HG03159 (cell line): ENCODE data around the gene ABHD17C.
"Not testable (repeated sequence)": the region's sequence is repeated elsewhere in the genome, so short reads cannot be mapped to it uniquely, and the experiment has no call there.

Experiments
- ATAC-seq: cut with Tn5 transposase; IDR thresholded peaks from one replicate; pipeline ENCODE4 v1.9.1; 2021; ENCODE audit warnings: mild to moderate bottlenecking, moderate library complexity; ENCODE audit not compliant: unreplicated experiment

The ABHD17C gene

GRCh38 chr15:80695099-80695910 is at the start of gene ABHD17C:
ABHD17C (plus strand) TSS chr15:80695310; CDS start chr15:80695430, 120 bp downstream.
- peak; percentile 67 for ATAC-seq

DNA sequence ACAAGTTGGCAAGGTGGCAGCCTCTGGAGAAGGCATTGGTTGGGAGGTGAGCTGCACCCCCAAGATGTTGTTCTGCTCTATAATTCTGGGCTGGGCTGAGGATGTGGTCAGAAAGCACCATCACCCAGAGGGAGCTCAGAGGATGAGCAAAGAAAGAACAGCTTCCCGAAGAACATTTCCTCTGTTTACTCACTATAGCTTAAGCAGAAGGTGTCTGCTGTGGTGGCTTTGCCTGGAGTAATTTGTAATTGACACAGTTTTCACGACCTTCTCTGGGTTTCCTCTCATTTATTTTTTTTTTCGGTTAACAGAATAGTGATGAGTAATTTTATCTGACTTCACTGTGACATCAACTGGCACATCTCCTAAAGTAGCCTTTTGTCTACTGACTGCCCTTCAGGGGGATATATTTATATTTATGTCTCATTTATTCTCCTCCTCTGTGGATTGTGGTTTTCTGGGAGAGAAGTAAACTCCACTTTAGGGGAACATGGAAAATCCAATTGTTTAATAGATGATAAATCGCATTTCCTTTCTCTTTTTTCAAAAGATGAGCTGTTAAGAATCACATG is 49.5 kb upstream of the ABHD17C start:
- ATAC-seq, result no peak

- ATAC-seq, result not testable (repeated sequence)
These were observed 47.7 kb upstream of the ABHD17C start for GRCh38 chr15:80647424-80647823.

GRCh38 chr15:80654299-80654698 is 40.8 kb upstream of the ABHD17C start:
- no peak for ATAC-seq

GRCh38 chr15:80659375-80659774 is 35.7 kb upstream of the ABHD17C start:
- no peak for ATAC-seq

GRCh38 chr15:80660119-80660518 is 35.0 kb upstream of the ABHD17C start:
- ATAC-seq, result no peak

GRCh38 chr15:80662129-80662528 is 33.0 kb upstream of the ABHD17C start:
- no peak for ATAC-seq

GRCh38 chr15:80662757-80663553 is 32.2 kb upstream of the ABHD17C start:
- no peak for ATAC-seq

- no peak for ATAC-seq
These were observed 30.0 kb upstream of the ABHD17C start for GRCh38 chr15:80665151-80665550.

- ATAC-seq, result no peak
These were observed 27.2 kb upstream of the ABHD17C start for GRCh38 chr15:80667936-80668335.

GRCh38 chr15:80668546-80669236 is 26.4 kb upstream of the ABHD17C start:
- ATAC-seq, result no peak

DNA sequence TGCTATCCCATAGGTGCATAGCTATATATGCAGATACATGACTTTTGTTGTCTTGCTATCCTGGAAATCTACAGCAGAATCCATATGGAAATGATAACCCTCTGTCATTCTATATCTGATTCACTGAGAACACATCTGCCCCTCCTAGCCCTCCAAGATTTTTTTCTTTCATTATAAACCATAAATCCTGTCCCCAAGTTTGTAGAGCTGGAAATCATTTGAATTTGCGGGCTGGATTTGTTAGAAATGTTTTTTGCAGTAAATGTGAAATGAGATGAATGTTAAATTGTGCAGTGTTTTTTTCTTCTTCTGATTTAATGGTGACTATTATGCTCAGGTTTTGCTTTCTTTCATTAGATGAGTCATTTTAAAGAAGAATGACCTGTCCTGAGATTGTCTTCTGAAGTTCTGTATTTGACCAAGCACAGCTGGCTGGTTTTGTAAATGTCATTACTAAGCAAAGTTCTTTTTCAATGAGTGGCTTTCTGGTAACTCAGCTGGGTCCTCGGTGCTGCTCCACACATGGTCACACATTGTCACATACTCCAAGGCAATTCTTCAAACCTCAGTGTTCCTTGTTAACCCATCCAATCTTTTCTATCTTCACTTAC is 25.3 kb upstream of the ABHD17C start:
- ATAC-seq, result no peak

GRCh38 chr15:80673561-80674244 is 21.4 kb upstream of the ABHD17C start:
- no peak for ATAC-seq

- ATAC-seq, result no peak
These were observed 20.9 kb upstream of the ABHD17C start for GRCh38 chr15:80674245-80674614.

- ATAC-seq, result no peak
These were observed 18.1 kb upstream of the ABHD17C start for GRCh38 chr15:80677041-80677440.

DNA sequence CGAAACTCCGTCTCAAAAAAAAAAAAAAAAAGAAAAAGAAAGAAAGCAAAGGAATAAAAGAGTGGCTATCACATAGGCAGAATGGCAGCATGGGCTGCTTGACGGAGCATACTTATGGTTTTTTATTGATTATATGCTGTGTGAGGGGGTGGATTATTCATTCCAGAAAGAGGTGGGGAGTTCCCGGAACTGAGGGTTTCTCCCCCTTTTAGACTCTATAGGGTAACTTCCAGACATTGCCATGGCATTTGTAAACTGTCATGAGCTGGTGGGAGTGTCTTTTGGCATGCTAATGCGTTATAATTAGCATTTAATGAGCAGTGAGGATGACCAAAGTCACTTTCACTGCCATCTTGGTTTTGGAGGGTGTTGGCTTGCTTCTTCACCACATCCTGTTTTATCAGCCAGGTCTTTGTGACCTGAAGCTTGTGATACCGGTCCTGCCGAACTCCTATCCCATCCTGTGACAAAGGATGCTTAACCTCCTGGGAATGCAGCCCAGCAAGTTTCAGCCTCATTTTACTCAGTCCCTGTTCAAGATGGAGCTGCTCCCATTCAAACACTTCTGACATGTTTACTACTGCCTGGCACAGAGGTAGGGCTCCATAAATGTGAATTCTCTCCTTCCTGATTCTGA is 15.8 kb upstream of the ABHD17C start:
- ATAC-seq, result no peak

DNA sequence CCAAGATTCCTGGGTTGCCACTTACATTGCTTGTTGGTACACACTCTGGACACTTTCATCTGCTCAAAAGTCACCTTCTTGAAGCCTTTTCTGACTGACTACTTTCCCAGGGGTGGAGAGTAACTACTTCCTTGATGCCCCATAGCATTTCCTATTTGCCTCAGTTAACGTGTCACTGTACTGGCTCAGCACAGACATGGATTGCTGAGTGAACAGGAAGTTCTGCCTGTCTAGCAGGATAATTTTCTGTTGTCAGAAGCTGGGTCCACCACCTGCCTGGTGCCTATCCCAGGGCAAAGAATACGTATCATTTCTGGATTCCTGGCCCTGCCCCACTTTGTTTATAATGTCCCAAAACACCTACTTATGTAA is 15.3 kb upstream of the ABHD17C start:
- no peak for ATAC-seq

DNA sequence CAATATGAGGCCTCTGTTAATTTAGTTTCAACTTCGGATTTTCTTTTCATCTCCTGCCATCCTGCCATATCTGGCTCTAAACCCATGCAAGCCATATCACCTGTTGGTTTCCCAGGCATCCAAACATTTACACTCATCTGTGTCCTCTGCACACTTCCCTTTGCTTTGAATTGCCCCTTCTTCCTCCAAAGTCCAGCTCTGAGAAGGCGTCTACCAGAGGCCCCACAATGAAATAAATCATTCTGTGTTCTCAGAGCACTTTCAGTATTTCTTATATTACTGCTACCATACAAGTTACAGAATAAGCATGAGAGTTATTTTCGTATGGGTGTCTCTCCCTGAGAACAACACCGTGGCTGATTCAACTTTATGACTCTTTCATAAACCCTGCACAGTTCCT is 12.9 kb upstream of the ABHD17C start:
- ATAC-seq, result no peak

- no peak for ATAC-seq
These were observed 10.4 kb upstream of the ABHD17C start for GRCh38 chr15:80684697-80685096.

GRCh38 chr15:80685628-80686027 is 9.5 kb upstream of the ABHD17C start:
- ATAC-seq, result no peak
